HEK293 (cell line): ENCODE results near the gene ACADVL.
A peak's percentile ranks its signal among the peaks of the same experiment; 100 is the strongest.

ENCODE experiments used
- MZF1 ChIP-seq: fragments of 450-650 bp; formaldehyde crosslinking; IDR thresholded peaks from 2 replicates; pipeline ENCODE4 v1.5.1; 2017; ENCODE audit warnings: missing biosample characterization, missing genetic modification characterization, borderline replicate concordance
- SCRT2 ChIP-seq: fragments of 450-650 bp; formaldehyde crosslinking; IDR thresholded peaks from 2 replicates; pipeline ENCODE4 v1.5.1; 2016; ENCODE audit warnings: missing biosample characterization, missing genetic modification characterization
- ZBTB1 ChIP-seq: fragments of 450-650 bp; formaldehyde crosslinking; IDR thresholded peaks from 2 replicates; pipeline ENCODE4 v1.5.1; 2016; ENCODE audit warnings: missing biosample characterization, missing genetic modification characterization
- ZBTB20 ChIP-seq: fragments of 450-650 bp; formaldehyde crosslinking; IDR thresholded peaks from 2 replicates; pipeline ENCODE4 v1.5.1; 2016; ENCODE audit warnings: missing biosample characterization, missing genetic modification characterization
- ZBTB7A ChIP-seq: fragments of 450-650 bp; formaldehyde crosslinking; IDR thresholded peaks from 2 replicates; pipeline ENCODE4 v1.5.1; 2016; ENCODE audit warnings: low read depth, missing biosample characterization, missing genetic modification characterization
- ZNF132 ChIP-seq: fragments of 450-650 bp; formaldehyde crosslinking; IDR thresholded peaks from 2 replicates; pipeline ENCODE4 v1.5.1; 2017; ENCODE audit warnings: missing biosample characterization, missing genetic modification characterization, borderline replicate concordance
- ZNF146 ChIP-seq: fragments of 450-650 bp; formaldehyde crosslinking; IDR thresholded peaks from 2 replicates; pipeline ENCODE4 v1.5.1; 2016; ENCODE audit warnings: missing biosample characterization, missing genetic modification characterization
- ZNF16 ChIP-seq: fragments of 450-650 bp; formaldehyde crosslinking; IDR thresholded peaks from 2 replicates; pipeline ENCODE4 v1.5.1; 2016; ENCODE audit warnings: low read depth, missing biosample characterization, missing genetic modification characterization
- ZNF2 ChIP-seq: fragments of 450-650 bp; formaldehyde crosslinking; IDR thresholded peaks from 2 replicates; pipeline ENCODE4 v1.5.1; 2016; ENCODE audit warnings: missing biosample characterization, missing genetic modification characterization
- ZNF311 ChIP-seq: fragments of 450-650 bp; formaldehyde crosslinking; IDR thresholded peaks from 2 replicates; pipeline ENCODE4 v1.5.1; 2017; ENCODE audit warnings: missing biosample characterization, missing genetic modification characterization, borderline replicate concordance
- ZNF354C ChIP-seq: fragments of 450-650 bp; formaldehyde crosslinking; IDR thresholded peaks from 2 replicates; pipeline ENCODE4 v1.5.1; 2016; ENCODE audit warnings: missing biosample characterization, missing genetic modification characterization, low read depth, borderline replicate concordance
- ZNF423 ChIP-seq: fragments of 450-650 bp; formaldehyde crosslinking; IDR thresholded peaks from 2 replicates; pipeline ENCODE4 v1.5.1; 2016; ENCODE audit warnings: missing biosample characterization, missing genetic modification characterization
- ZNF514 ChIP-seq: fragments of 450-650 bp; formaldehyde crosslinking; IDR thresholded peaks from 2 replicates; pipeline ENCODE4 v1.5.1; 2016; ENCODE audit warnings: missing biosample characterization, missing genetic modification characterization
- ZNF521 ChIP-seq: fragments of 450-650 bp; formaldehyde crosslinking; IDR thresholded peaks from 2 replicates; pipeline ENCODE4 v1.5.1; 2017; ENCODE audit warnings: missing biosample characterization, mild to moderate bottlenecking, missing genetic modification characterization
- ZNF585B ChIP-seq: fragments of 450-650 bp; formaldehyde crosslinking; IDR thresholded peaks from 2 replicates; pipeline ENCODE4 v1.5.1; 2016; ENCODE audit warnings: missing biosample characterization, missing genetic modification characterization
- TF ChIP-seq, protein P1 (sequence below): fragments of 450-650 bp; formaldehyde crosslinking; IDR thresholded peaks from 2 replicates; pipeline ENCODE4 v1.5.1; 2016; ENCODE audit warnings: missing biosample characterization, missing genetic modification characterization, low read depth
- TF ChIP-seq, protein P2 (sequence below): fragments of 450-650 bp; formaldehyde crosslinking; IDR thresholded peaks from 2 replicates; pipeline ENCODE4 v1.5.1; 2016; ENCODE audit warnings: missing biosample characterization, missing genetic modification characterization
- TF ChIP-seq, protein P3 (sequence below): fragments of 450-650 bp; IDR thresholded peaks from 2 replicates; pipeline ENCODE4 v1.5.1; 2018; ENCODE audit warnings: missing biosample characterization, mild to moderate bottlenecking, missing genetic modification characterization
- TF ChIP-seq, protein P4 (sequence below): fragments of 450-650 bp; formaldehyde crosslinking; IDR thresholded peaks from 2 replicates; pipeline ENCODE4 v1.5.1; 2016; ENCODE audit warnings: missing biosample characterization, missing genetic modification characterization
- TF ChIP-seq, protein P5 (sequence below): fragments of 450-650 bp; formaldehyde crosslinking; IDR thresholded peaks from 2 replicates; pipeline ENCODE4 v1.5.1; 2017; ENCODE audit warnings: missing biosample characterization, missing genetic modification characterization
- TF ChIP-seq, protein P6 (sequence below): fragments of 450-650 bp; formaldehyde crosslinking; IDR thresholded peaks from 2 replicates; pipeline ENCODE4 v1.5.1; 2017; ENCODE audit warnings: missing biosample characterization, missing genetic modification characterization
- TF ChIP-seq, protein P7 (sequence below): fragments of 450-650 bp; formaldehyde crosslinking; IDR thresholded peaks from 2 replicates; pipeline ENCODE4 v1.5.1; 2016; ENCODE audit warnings: missing biosample characterization, missing genetic modification characterization

Gene ACADVL

DNA sequence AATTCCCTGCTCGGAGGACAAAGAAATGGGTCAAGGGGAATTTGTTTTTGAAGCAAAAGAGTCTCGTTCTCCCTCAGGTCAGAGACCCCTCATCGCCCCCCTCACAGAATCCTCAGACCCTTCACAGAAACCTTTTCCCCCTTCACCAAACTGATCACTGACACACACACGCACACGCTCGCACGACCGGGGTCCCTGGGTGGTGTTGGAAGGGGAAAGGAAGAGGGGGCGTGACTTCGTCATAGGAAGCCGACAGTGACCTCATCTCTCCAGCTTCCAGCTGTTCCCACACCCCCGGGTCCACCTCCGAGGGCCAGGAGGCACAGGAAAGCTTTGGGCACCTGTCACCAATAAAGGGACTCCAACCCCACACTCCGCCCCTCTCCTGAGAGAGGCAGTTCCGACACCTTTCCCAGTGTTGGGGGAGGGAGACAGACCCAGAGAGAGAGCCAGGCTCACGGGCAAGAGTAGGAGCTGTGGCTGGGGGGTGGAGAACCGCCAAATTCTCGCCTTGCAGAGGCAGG, 41.7 kb upstream of the ACADVL start (continued):
- TF ChIP-seq, protein P1, sequence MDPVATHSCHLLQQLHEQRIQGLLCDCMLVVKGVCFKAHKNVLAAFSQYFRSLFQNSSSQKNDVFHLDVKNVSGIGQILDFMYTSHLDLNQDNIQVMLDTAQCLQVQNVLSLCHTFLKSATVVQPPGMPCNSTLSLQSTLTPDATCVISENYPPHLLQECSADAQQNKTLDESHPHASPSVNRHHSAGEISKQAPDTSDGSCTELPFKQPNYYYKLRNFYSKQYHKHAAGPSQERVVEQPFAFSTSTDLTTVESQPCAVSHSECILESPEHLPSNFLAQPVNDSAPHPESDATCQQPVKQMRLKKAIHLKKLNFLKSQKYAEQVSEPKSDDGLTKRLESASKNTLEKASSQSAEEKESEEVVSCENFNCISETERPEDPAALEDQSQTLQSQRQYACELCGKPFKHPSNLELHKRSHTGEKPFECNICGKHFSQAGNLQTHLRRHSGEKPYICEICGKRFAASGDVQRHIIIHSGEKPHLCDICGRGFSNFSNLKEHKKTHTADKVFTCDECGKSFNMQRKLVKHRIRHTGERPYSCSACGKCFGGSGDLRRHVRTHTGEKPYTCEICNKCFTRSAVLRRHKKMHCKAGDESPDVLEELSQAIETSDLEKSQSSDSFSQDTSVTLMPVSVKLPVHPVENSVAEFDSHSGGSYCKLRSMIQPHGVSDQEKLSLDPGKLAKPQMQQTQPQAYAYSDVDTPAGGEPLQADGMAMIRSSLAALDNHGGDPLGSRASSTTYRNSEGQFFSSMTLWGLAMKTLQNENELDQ (tag by site-specific recombination), result no peak
- TF ChIP-seq ZBTB20 (tag by site-specific recombination) (peak; percentile 64; the same call in 1 of the 2 replicates), ZNF16 (no peak), ZBTB1 (tag by site-specific recombination) (no peak), MZF1 (tag by site-specific recombination) (no peak), ZNF146 (tag by site-specific recombination) (no peak), ZNF2 (tag by site-specific recombination) (no peak), ZNF311 (tag by site-specific recombination) (no peak), ZNF423 (tag by site-specific recombination) (no peak), ZBTB7A (no peak), SCRT2 (tag by site-specific recombination) (no peak), ZNF521 (no peak), ZNF514 (tag by site-specific recombination) (no peak), ZNF585B (tag by site-specific recombination) (no peak), ZNF354C (tag by site-specific recombination) (no peak), ZNF132 (no peak)
- TF ChIP-seq, protein P2, sequence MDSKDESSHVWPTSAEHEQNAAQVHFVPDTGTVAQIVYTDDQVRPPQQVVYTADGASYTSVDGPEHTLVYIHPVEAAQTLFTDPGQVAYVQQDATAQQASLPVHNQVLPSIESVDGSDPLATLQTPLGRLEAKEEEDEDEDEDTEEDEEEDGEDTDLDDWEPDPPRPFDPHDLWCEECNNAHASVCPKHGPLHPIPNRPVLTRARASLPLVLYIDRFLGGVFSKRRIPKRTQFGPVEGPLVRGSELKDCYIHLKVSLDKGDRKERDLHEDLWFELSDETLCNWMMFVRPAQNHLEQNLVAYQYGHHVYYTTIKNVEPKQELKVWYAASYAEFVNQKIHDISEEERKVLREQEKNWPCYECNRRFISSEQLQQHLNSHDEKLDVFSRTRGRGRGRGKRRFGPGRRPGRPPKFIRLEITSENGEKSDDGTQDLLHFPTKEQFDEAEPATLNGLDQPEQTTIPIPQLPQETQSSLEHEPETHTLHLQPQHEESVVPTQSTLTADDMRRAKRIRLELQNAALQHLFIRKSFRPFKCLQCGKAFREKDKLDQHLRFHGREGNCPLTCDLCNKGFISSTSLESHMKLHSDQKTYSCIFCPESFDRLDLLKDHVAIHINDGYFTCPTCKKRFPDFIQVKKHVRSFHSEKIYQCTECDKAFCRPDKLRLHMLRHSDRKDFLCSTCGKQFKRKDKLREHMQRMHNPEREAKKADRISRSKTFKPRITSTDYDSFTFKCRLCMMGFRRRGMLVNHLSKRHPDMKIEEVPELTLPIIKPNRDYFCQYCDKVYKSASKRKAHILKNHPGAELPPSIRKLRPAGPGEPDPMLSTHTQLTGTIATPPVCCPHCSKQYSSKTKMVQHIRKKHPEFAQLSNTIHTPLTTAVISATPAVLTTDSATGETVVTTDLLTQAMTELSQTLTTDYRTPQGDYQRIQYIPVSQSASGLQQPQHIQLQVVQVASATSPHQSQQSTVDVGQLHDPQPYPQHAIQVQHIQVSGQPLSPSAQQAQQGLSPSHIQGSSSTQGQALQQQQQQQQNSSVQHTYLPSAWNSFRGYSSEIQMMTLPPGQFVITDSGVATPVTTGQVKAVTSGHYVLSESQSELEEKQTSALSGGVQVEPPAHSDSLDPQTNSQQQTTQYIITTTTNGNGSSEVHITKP (tag by site-specific recombination), result no peak; the same call in 1 of the 2 replicates
- TF ChIP-seq, protein P3, sequence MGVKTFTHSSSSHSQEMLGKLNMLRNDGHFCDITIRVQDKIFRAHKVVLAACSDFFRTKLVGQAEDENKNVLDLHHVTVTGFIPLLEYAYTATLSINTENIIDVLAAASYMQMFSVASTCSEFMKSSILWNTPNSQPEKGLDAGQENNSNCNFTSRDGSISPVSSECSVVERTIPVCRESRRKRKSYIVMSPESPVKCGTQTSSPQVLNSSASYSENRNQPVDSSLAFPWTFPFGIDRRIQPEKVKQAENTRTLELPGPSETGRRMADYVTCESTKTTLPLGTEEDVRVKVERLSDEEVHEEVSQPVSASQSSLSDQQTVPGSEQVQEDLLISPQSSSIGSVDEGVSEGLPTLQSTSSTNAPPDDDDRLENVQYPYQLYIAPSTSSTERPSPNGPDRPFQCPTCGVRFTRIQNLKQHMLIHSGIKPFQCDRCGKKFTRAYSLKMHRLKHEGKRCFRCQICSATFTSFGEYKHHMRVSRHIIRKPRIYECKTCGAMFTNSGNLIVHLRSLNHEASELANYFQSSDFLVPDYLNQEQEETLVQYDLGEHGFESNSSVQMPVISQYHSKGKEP (tag by site-specific recombination), result no peak
- TF ChIP-seq, protein P4, sequence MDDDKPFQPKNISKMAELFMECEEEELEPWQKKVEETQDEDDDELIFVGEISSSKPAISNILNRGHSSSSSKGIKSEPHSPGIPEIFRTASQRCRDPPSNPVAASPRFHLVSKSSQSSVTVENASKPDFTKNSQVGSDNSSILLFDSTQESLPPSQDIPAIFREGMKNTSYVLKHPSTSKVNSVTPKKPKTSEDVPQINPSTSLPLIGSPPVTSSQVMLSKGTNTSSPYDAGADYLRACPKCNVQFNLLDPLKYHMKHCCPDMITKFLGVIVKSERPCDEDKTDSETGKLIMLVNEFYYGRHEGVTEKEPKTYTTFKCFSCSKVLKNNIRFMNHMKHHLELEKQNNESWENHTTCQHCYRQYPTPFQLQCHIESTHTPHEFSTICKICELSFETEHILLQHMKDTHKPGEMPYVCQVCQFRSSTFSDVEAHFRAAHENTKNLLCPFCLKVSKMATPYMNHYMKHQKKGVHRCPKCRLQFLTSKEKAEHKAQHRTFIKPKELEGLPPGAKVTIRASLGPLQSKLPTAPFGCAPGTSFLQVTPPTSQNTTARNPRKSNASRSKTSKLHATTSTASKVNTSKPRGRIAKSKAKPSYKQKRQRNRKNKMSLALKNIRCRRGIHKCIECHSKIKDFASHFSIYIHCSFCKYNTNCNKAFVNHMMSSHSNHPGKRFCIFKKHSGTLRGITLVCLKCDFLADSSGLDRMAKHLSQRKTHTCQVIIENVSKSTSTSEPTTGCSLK, result no peak
- TF ChIP-seq, protein P5, sequence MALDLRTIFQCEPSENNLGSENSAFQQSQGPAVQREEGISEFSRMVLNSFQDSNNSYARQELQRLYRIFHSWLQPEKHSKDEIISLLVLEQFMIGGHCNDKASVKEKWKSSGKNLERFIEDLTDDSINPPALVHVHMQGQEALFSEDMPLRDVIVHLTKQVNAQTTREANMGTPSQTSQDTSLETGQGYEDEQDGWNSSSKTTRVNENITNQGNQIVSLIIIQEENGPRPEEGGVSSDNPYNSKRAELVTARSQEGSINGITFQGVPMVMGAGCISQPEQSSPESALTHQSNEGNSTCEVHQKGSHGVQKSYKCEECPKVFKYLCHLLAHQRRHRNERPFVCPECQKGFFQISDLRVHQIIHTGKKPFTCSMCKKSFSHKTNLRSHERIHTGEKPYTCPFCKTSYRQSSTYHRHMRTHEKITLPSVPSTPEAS (tag by site-specific recombination), result 0 out of 2 replicates have a peak, but pooled peaks have one; percentile 46
- TF ChIP-seq, protein P6, sequence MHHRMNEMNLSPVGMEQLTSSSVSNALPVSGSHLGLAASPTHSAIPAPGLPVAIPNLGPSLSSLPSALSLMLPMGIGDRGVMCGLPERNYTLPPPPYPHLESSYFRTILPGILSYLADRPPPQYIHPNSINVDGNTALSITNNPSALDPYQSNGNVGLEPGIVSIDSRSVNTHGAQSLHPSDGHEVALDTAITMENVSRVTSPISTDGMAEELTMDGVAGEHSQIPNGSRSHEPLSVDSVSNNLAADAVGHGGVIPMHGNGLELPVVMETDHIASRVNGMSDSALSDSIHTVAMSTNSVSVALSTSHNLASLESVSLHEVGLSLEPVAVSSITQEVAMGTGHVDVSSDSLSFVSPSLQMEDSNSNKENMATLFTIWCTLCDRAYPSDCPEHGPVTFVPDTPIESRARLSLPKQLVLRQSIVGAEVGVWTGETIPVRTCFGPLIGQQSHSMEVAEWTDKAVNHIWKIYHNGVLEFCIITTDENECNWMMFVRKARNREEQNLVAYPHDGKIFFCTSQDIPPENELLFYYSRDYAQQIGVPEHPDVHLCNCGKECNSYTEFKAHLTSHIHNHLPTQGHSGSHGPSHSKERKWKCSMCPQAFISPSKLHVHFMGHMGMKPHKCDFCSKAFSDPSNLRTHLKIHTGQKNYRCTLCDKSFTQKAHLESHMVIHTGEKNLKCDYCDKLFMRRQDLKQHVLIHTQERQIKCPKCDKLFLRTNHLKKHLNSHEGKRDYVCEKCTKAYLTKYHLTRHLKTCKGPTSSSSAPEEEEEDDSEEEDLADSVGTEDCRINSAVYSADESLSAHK (tag by site-specific recombination), result no peak
- TF ChIP-seq, protein P7, sequence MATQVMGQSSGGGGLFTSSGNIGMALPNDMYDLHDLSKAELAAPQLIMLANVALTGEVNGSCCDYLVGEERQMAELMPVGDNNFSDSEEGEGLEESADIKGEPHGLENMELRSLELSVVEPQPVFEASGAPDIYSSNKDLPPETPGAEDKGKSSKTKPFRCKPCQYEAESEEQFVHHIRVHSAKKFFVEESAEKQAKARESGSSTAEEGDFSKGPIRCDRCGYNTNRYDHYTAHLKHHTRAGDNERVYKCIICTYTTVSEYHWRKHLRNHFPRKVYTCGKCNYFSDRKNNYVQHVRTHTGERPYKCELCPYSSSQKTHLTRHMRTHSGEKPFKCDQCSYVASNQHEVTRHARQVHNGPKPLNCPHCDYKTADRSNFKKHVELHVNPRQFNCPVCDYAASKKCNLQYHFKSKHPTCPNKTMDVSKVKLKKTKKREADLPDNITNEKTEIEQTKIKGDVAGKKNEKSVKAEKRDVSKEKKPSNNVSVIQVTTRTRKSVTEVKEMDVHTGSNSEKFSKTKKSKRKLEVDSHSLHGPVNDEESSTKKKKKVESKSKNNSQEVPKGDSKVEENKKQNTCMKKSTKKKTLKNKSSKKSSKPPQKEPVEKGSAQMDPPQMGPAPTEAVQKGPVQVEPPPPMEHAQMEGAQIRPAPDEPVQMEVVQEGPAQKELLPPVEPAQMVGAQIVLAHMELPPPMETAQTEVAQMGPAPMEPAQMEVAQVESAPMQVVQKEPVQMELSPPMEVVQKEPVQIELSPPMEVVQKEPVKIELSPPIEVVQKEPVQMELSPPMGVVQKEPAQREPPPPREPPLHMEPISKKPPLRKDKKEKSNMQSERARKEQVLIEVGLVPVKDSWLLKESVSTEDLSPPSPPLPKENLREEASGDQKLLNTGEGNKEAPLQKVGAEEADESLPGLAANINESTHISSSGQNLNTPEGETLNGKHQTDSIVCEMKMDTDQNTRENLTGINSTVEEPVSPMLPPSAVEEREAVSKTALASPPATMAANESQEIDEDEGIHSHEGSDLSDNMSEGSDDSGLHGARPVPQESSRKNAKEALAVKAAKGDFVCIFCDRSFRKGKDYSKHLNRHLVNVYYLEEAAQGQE (tag by site-specific recombination), result no peak
